Right lobe of liver (tissue), 4 donors: ENCODE data around the gene CRTAC1.

Source experiments
- CTCF ChIP-seq, 4 donors: fragments of 200-600 bp in 3 of 4; fragments of 450-650 bp in 1 of 4; IDR thresholded peaks; one replicate each; pipeline versions ENCODE4 v1.5.1 to v1.8.0; 2016 to 2022; ENCODE audit warnings: antibody characterized with exemption in 4 of 4, mild to moderate bottlenecking in 2 of 4
- POLR2A ChIP-seq: fragments of 450-650 bp; IDR thresholded peaks from one replicate; pipeline ENCODE4 v1.6.1; 2017; ENCODE audit warnings: antibody characterized with exemption, mild to moderate bottlenecking
- donor health status: DM: no; HTN: no; CAD: no.
- donor health status: DM: no; HTN: no; CAD: no.
- donor health status: DM: no; HTN: yes; CAD: no.

DNA sequence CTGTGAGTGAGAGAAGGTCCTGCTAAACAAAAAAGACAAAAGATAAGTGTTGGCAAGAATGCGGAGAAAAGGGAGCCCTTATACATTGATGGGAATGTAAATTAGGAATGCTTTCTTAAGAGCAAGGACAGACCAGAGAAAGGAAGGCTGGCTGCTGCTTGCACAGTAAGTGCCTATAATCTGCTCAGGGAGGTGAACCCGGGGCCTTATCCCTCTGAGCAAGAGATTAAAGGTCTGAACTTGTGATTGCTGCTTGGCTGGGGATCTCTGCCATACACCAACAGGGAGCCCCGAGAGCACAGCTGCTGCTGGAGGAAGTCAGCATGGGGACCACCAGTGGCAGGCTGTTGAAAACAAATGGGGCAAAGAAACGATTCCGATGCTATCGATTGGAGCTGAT lies 32.0 kb upstream of the CRTAC1 start:
- TF ChIP-seq CTCF (IDR thresholded peaks at IDR 0.05) (no peak), POLR2A (no peak)
